Left lung (tissue), 10 donors: ENCODE results near the gene FHIT. TPM values are rescaled to one million over a fixed set of nuclear protein-coding genes. Genes with fewer than 3 reads are reported as not detected.

Experiments used
- ATAC-seq: fragments of 200-7000 bp; cut with Tn5 transposase; one replicate; pipeline ENCODE4 v1.9.1; 2020; ENCODE audit warnings: moderate library complexity
- DNase-seq, 4 donors: peaks; one replicate each; pipeline ENCODE4 v3.0.0-alpha.2; 2013 to 2020
- H3K27ac ChIP-seq, 2 donors: fragments of 200-600 bp; sonication (generic) in 1 of 2; one replicate each; pipeline versions ENCODE4 v1.5.0 to v1.8.0; 2020 to 2021
- H3K27me3 ChIP-seq, 2 donors: fragments of 200-600 bp; sonication (generic) in 1 of 2; one replicate each; pipeline versions ENCODE4 v1.5.0 to v1.8.0; 2020 to 2021
- H3K36me3 ChIP-seq, 2 donors: fragments of 200-600 bp; sonication (generic) in 1 of 2; one replicate each; pipeline versions ENCODE4 v1.5.0 to v1.8.0; 2020 to 2021
- H3K4me1 ChIP-seq, 2 donors: fragments of 200-600 bp; one replicate each; pipeline ENCODE4 v1.8.0; 2021
- H3K4me3 ChIP-seq, 2 donors: fragments of 200-600 bp; sonication (generic) in 1 of 2; one replicate each; pipeline versions ENCODE4 v1.5.0 to v1.8.0; 2020 to 2021; ENCODE audit warnings: mild to moderate bottlenecking in 1 of 2
- H3K9me3 ChIP-seq, 2 donors: fragments of 200-600 bp; sonication (generic) in 1 of 2; one replicate each; pipeline versions ENCODE4 v1.5.0 to v1.8.0; 2020 to 2021
- intact Hi-C, 2 donors: fragments of 100-400 bp; cut with DNase I; formaldehyde crosslinking; loops; one replicate each; pipeline versions ENCODE4 v1.11.2 to v1.14.2; 2022
- polyA plus RNA-seq, 6 donors: library from polyadenylated mRNA; unstranded; fragments of 120-200 nt; gene quantifications; one replicate each; pipeline ENCODE4 v1.2.1, GENCODE V29; 2013; ENCODE audit not compliant: insufficient read length in 6 of 6
- total RNA-seq, 2 donors: library from RNA; stranded (reverse); fragmentation: NEBNext Ultra II Directional; extraction: Animal tissue kit (Norgen Biotek cat#: 25700); gene quantifications; one replicate each; pipeline ENCODE4 v1.2.1, GENCODE V29; 2021
- TF ChIP-seq, protein P1 (sequence below), 2 donors: fragments of 200-600 bp; sonication (generic) in 1 of 2; IDR thresholded peaks; one replicate each; pipeline versions ENCODE4 v1.5.0 to v1.8.0; 2021; ENCODE audit warnings: antibody characterized with exemption in 2 of 2
- donor health status: DM: no; HTN: yes; CAD: no.
- donor health status: DM: no; HTN: no; CAD: no.

FHIT gene
- total and polyA plus RNA-seq, 8 donors, result 8.5 to 16.3 (median 9.7) TPM

- H3K27ac ChIP-seq, result no peak overlapping the region
These were observed 1238.0 kb downstream of the FHIT start for GRCh38 chr3:60013241-60013640.

DNA sequence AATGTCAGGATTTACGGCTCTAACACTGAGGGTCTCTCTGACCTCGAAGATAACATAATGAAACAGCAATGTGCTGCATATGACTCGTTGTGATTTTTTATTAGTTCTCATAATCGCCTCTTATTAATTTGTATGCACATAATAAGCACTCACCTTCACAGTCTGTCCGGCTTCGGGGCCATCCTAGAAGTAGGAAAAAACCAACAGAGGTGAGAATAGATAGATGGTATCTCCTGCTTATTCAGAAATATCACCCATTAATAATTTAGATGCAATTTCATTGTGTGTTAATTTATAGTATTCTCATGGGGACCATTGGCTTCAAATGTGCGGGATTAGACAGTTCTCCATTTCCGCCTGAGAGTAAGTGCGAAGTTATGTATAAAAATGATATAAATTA lies 1240.0 kb downstream of the FHIT start:
- H3K27ac ChIP-seq, result no peak overlapping the region
- TF ChIP-seq, protein P1, sequence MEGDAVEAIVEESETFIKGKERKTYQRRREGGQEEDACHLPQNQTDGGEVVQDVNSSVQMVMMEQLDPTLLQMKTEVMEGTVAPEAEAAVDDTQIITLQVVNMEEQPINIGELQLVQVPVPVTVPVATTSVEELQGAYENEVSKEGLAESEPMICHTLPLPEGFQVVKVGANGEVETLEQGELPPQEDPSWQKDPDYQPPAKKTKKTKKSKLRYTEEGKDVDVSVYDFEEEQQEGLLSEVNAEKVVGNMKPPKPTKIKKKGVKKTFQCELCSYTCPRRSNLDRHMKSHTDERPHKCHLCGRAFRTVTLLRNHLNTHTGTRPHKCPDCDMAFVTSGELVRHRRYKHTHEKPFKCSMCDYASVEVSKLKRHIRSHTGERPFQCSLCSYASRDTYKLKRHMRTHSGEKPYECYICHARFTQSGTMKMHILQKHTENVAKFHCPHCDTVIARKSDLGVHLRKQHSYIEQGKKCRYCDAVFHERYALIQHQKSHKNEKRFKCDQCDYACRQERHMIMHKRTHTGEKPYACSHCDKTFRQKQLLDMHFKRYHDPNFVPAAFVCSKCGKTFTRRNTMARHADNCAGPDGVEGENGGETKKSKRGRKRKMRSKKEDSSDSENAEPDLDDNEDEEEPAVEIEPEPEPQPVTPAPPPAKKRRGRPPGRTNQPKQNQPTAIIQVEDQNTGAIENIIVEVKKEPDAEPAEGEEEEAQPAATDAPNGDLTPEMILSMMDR (IDR thresholded peaks at IDR 0.05), result no peak
- H3K4me3 ChIP-seq, result no peak overlapping the region
- H3K27me3 ChIP-seq, result no peaks in the 10 kb centered on the region
- no peaks in the 10 kb centered on the region for H3K9me3 ChIP-seq
- DNase-seq, result no peak
- ATAC-seq, result no peak
- intact Hi-C loops, result no loop called here
- no peaks in the 10 kb centered on the region for H3K4me1 ChIP-seq
- H3K36me3 ChIP-seq, result no peaks in the 10 kb centered on the region

More at GRCh38 chr3:60013241-60013640, 1238.0 kb downstream of the FHIT start:
- Histone ChIP-seq H3K36me3 (no peaks in the 10 kb centered on the region), H3K9me3 (no peaks in the 10 kb centered on the region), H3K4me3 (no peak overlapping the region), H3K4me1 (no peaks in the 10 kb centered on the region), H3K27me3 (no peaks in the 10 kb centered on the region)
- TF ChIP-seq, protein P1 (IDR thresholded peaks at IDR 0.05), result no peak
- DNase-seq (no peak), ATAC-seq (no peak)
- intact Hi-C loops, result no loop called here

GRCh38 chr3:60010781-60011180 lies 1240.5 kb downstream of the FHIT start:
- H3K27me3 ChIP-seq, result no peaks in the 10 kb centered on the region
- TF ChIP-seq, protein P1 (IDR thresholded peaks at IDR 0.05), result no peak
- no peak overlapping the region for H3K27ac ChIP-seq
- ATAC-seq, result no peak
- no peak overlapping the region for H3K4me3 ChIP-seq
- H3K9me3 ChIP-seq, result no peaks in the 10 kb centered on the region
- no peak for DNase-seq
- intact Hi-C loops, result no loop called here
- H3K36me3 ChIP-seq, result no peaks in the 10 kb centered on the region
- no peaks in the 10 kb centered on the region for H3K4me1 ChIP-seq

- ATAC-seq (no peak), DNase-seq (no peak)
- Histone ChIP-seq H3K27ac (no peak overlapping the region), H3K36me3 (no peaks in the 10 kb centered on the region), H3K4me3 (no peak overlapping the region), H3K27me3 (no peaks in the 10 kb centered on the region), H3K9me3 (no peaks in the 10 kb centered on the region), H3K4me1 (no peaks in the 10 kb centered on the region)
- TF ChIP-seq, protein P1 (IDR thresholded peaks at IDR 0.05), result no peak
- intact Hi-C loops, result no loop called here
These were observed 1241.2 kb downstream of the FHIT start for GRCh38 chr3:60009931-60010478.

GRCh38 chr3:60001369-60001768 lies 1249.9 kb downstream of the FHIT start:
- no peak for ATAC-seq
- Histone ChIP-seq H3K27ac (no peak overlapping the region), H3K9me3 (no peaks in the 10 kb centered on the region), H3K27me3 (no peaks in the 10 kb centered on the region), H3K4me1 (no peaks in the 10 kb centered on the region), H3K4me3 (no peak overlapping the region), H3K36me3 (no peaks in the 10 kb centered on the region)
- no peak for DNase-seq
- TF ChIP-seq, protein P1 (IDR thresholded peaks at IDR 0.05), result no peak
- intact Hi-C loops, result no loop called here
